ENCODE data around the gene HOXA3.

HOXA3 gene

GRCh38 chr7:27066148-27066547, 86.2 kb downstream of the HOXA3 start:
- Mint-ChIP-seq H3K36me3 (ENCODE audit: low read depth) (no peaks in the 10 kb centered on the region), H3K9me3 (no peaks in the 10 kb centered on the region), H3K4me3 (no peak overlapping the region), H3K27ac (no peak overlapping the region), H3K4me1 (ENCODE audit: low read depth) (no peaks in the 10 kb centered on the region), H3K27me3 (ENCODE audit: low read depth) (peaks cover under 1% of the 10 kb centered on the region)

GRCh38 chr7:27065709-27066108, 86.7 kb downstream of the HOXA3 start:
- Mint-ChIP-seq H3K9me3 (no peaks in the 10 kb centered on the region), H3K36me3 (ENCODE audit: low read depth) (no peaks in the 10 kb centered on the region), H3K27ac (no peak overlapping the region), H3K4me3 (no peak overlapping the region), H3K27me3 (ENCODE audit: low read depth) (peaks cover 4% of the 10 kb centered on the region), H3K4me1 (ENCODE audit: low read depth) (no peaks in the 10 kb centered on the region)

GRCh38 chr7:27064661-27065060, 87.7 kb downstream of the HOXA3 start:
- Mint-ChIP-seq H3K4me1 (ENCODE audit: low read depth) (no peaks in the 10 kb centered on the region), H3K27ac (no peak overlapping the region), H3K9me3 (no peaks in the 10 kb centered on the region), H3K27me3 (ENCODE audit: low read depth) (peaks cover 12% of the 10 kb centered on the region), H3K4me3 (no peak overlapping the region), H3K36me3 (ENCODE audit: low read depth) (no peaks in the 10 kb centered on the region)

GRCh38 chr7:27064159-27064558, 88.2 kb downstream of the HOXA3 start:
- Mint-ChIP-seq H3K36me3 (ENCODE audit: low read depth) (no peaks in the 10 kb centered on the region), H3K27ac (no peak overlapping the region), H3K27me3 (ENCODE audit: low read depth) (peaks cover 12% of the 10 kb centered on the region), H3K9me3 (no peaks in the 10 kb centered on the region), H3K4me3 (no peak overlapping the region), H3K4me1 (ENCODE audit: low read depth) (no peaks in the 10 kb centered on the region)

- no peaks in the 10 kb centered on the region for H3K9me3 Mint-ChIP-seq
- peaks cover 12% of the 10 kb centered on the region for H3K27me3 Mint-ChIP-seq (ENCODE audit: low read depth)
- no peaks in the 10 kb centered on the region for H3K36me3 Mint-ChIP-seq (ENCODE audit: low read depth)
- H3K4me1 Mint-ChIP-seq (ENCODE audit: low read depth): no peaks in the 10 kb centered on the region
- H3K27ac Mint-ChIP-seq: no peak overlapping the region
- H3K4me3 Mint-ChIP-seq: no peak overlapping the region
Observed at GRCh38 chr7:27062946-27063345, 89.4 kb downstream of the HOXA3 start.

All from T-helper 1 cell treated with Interleukin-12 subunit alpha and Interleukin-12 subunit beta and Interleukin-4 antibody, amounts not matched to agents 30 μg/mL and 1 μg/mL, for 36 hours (primary cell).